ENCODE results near the gene S100A7. TPM values are rescaled to one million over a fixed set of nuclear protein-coding genes. Genes with fewer than 3 reads are reported as not detected.

The S100A7 gene
- total and polyA plus RNA-seq, 9 of the 15 experiments (the other 6 are each of a cell fraction or from before 2014, with no cell fraction given) = not detected

GRCh38 chr1:153444078-153444477 lies 16.4 kb downstream of the S100A7 start:
- POLR2A ChIA-PET = interaction anchor here (0.6 kb wide), 1 partner anchor 150 kb away, joined by 3 read pairs; no protein-coding TSS in a partner anchor

More at GRCh38 chr1:153444078-153444477, 16.4 kb downstream of the S100A7 start:
- Histone ChIP-seq H3K36me3 (ENCODE audit: control insufficient read depth, insufficient read depth, low read length) (no peaks in the 10 kb centered on the region), H4K20me1 (replicated peaks; ENCODE audit: control insufficient read depth, insufficient read depth, low read length) (no peaks in the 10 kb centered on the region), H3K9me3 (replicated peaks; ENCODE audit: control insufficient read depth, insufficient read depth, low read depth, low read length) (no peaks in the 10 kb centered on the region), H3K4me2 (ENCODE audit: insufficient read depth, low read length) (no peak overlapping the region), H3K27me3 (ENCODE audit: control insufficient read depth in 2 of 2, insufficient read depth in 2 of 2, low read length in 2 of 2) (peaks cover 6 to 18% of the 10 kb centered on the region in 2 experiments; a peak in 3 of 5 replicates), H3K4me3 (no peak overlapping the region), H3K9me1 (ENCODE audit: control insufficient read depth, insufficient read depth, low read length) (no peaks in the 10 kb centered on the region), H3K4me1 (replicated peaks in 1 of 2; ENCODE audit: control insufficient read depth in 2 of 2, insufficient read depth in 2 of 2, low read length in 2 of 2) (no peaks in the 10 kb centered on the region), H3K27ac (ENCODE audit: extremely low read depth, low read depth, low read length) (no peak overlapping the region), H3K9ac (ENCODE audit: insufficient read depth in 1 of 2, low read depth in 2 of 2, low read length in 2 of 2) (no peak overlapping the region), H3K79me2 (ENCODE audit: control insufficient read depth, insufficient read depth, low read length) (no peaks in the 10 kb centered on the region), H2AFZ (ENCODE audit: low read depth, low read length) (no peak overlapping the region)
- BruUV-seq (replicated peaks) = no TSS peak
- ATAC-seq (no peak), FAIRE-seq (no peak), DNase-seq (ENCODE audit: extremely low read depth in 1 of 4, low spot score in 3 of 4) (no peak)
- in situ Hi-C loops (cut with MboI) (no loop called here), intact Hi-C loops (cut with micrococcal nuclease) (no loop called here)
- 3% methylated on average over 5 of the region's 5 CpGs for WGBS (ENCODE audit: insufficient coverage, low coverage, missing lambda C conversion rate)
- CTCF ChIA-PET (ENCODE audit: low intra/inter-chr PET ratio) = no interaction called here
- TF ChIP-seq NKRF (IDR thresholded peaks at IDR 0.05; ENCODE audit: borderline replicate concordance) (no peak), ZBTB26 (CRISPR knock-in tag; IDR thresholded peaks at IDR 0.05) (no peak), ELK1 (CRISPR knock-in tag; IDR thresholded peaks at IDR 0.05) (no peak), MEIS2 (IDR thresholded peaks at IDR 0.05; ENCODE audit: partially characterized antibody) (no peak), ZNF24 (IDR thresholded peaks at IDR 0.05) (no peak), SMARCA5 (IDR thresholded peaks at IDR 0.05) (no peak), POLR2AphosphoS2 (IDR thresholded peaks at IDR 0.05; ENCODE audit: low read length) (no peak)

Data from K562 (cell line).